Measurements from ENCODE around the gene ENPP1.
A peak's percentile ranks its signal among the peaks of the same experiment; 100 is the strongest.

Gene ENPP1

DNA sequence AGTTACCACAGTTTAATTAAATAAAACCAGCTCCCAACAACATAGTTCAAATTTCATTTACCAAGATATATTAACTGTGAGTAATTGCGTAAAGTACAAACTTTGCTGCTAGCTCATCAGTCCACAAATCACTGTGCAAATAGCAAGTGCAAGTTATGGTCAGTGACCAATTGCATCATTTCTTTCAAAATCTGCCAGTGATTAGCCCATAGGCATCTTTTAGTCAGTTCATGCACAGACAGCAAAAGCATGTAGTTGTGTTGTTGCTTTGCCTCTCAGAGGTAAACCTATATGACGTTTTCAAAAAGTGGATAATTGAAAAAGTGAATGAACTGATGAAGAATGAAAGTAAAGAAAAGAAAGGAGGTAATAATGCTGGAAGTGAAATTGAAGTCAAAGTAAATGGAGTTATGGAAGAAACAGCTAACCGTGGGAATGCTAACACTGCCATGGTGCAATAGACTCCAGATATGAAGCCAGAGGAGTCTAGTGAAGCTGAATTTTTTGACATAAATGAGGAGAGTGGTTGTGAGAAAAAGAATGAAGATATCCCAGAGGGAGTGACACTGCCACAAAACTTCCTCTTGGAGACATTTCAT is 36.5 kb downstream of the ENPP1 start:
- H3K4me3 ChIP-seq (replicated peaks; ENCODE audit: low read depth, low read length), result no peak overlapping the region
- TF ChIP-seq, protein P1, sequence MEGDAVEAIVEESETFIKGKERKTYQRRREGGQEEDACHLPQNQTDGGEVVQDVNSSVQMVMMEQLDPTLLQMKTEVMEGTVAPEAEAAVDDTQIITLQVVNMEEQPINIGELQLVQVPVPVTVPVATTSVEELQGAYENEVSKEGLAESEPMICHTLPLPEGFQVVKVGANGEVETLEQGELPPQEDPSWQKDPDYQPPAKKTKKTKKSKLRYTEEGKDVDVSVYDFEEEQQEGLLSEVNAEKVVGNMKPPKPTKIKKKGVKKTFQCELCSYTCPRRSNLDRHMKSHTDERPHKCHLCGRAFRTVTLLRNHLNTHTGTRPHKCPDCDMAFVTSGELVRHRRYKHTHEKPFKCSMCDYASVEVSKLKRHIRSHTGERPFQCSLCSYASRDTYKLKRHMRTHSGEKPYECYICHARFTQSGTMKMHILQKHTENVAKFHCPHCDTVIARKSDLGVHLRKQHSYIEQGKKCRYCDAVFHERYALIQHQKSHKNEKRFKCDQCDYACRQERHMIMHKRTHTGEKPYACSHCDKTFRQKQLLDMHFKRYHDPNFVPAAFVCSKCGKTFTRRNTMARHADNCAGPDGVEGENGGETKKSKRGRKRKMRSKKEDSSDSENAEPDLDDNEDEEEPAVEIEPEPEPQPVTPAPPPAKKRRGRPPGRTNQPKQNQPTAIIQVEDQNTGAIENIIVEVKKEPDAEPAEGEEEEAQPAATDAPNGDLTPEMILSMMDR (IDR thresholded peaks at IDR 0.05; ENCODE audit: low read length, missing control alignments), result no peak
- DNase-seq (ENCODE audit: low read depth), result peak; percentile 16

DNA sequence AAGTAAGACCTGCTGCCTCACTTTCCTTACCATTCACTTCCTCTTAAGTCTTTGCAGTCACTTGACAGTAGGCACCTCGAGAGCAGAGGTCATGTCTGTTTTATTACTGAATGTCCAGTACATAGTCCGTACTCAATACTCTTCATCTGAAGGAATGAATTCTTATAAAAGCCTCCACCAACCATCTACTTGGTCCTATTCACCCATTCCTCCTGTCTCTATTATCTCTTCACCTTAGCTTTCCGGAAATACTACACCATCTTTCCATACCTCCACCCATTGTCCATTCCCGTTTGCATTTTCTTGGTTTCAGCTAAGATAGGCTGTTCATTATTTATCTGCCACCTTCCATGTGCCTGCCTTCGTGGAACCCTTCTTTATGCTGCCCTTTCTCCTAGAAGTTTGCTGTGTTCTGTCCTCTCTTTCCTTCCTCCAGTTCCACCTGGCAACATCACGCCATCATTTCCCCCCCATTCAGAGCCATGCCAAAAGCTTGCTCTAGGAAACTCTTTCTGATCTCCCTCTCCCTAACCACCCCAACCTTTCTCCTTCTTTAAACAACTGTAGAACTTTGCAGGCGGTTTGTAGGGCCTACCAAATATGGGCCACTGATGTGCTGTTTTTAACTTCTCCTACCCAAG is 38.3 kb downstream of the ENPP1 start:
- TF ChIP-seq, protein P1 (IDR thresholded peaks at IDR 0.05; ENCODE audit: low read length, missing control alignments), result no peak
- no peak for DNase-seq (ENCODE audit: low read depth)
- no peak overlapping the region for H3K4me3 ChIP-seq (replicated peaks; ENCODE audit: low read depth, low read length)

DNA sequence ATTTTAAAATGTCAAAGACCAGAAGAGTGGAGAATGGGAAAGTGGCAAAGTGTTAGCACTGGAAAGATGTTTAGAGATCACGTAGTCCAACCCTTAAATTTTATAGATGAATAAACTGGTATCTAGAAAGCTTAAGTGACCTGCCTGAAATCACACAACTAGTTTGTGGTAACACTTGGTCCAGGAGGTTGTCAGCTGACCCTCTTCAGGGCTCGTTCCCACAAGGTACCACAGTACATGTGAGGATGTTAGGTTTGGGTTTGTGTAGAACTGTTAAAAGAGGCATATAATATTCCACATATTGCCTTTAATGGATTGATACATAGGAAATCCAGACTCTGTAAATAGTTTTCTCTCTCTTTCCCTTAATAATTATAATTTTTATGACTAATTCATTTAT is 39.1 kb downstream of the ENPP1 start:
- no peak for DNase-seq (ENCODE audit: low read depth)
- TF ChIP-seq, protein P1 (IDR thresholded peaks at IDR 0.05; ENCODE audit: low read length, missing control alignments), result no peak
- no peak overlapping the region for H3K4me3 ChIP-seq (replicated peaks; ENCODE audit: low read depth, low read length)

DNA sequence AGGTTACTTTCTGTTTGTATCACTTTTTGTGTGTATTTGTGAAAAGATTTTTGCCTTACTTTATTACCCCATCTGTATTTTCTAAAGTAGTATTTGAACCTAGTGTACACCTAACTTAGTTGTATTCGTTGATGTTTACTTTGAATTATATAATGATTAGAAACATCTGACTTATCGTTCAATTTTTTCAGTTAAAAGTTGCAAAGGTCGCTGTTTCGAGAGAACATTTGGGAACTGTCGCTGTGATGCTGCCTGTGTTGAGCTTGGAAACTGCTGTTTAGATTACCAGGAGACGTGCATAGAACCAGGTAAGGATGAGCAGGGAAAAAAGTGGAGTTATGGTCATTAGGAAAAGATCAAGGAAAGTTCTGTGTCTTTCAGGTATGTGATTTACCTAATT is 42.0 kb downstream of the ENPP1 start:
- H3K4me3 ChIP-seq (replicated peaks; ENCODE audit: low read depth, low read length), result no peak overlapping the region
- TF ChIP-seq, protein P1 (IDR thresholded peaks at IDR 0.05; ENCODE audit: low read length, missing control alignments), result no peak
- no peak for DNase-seq (ENCODE audit: low read depth)

DNA sequence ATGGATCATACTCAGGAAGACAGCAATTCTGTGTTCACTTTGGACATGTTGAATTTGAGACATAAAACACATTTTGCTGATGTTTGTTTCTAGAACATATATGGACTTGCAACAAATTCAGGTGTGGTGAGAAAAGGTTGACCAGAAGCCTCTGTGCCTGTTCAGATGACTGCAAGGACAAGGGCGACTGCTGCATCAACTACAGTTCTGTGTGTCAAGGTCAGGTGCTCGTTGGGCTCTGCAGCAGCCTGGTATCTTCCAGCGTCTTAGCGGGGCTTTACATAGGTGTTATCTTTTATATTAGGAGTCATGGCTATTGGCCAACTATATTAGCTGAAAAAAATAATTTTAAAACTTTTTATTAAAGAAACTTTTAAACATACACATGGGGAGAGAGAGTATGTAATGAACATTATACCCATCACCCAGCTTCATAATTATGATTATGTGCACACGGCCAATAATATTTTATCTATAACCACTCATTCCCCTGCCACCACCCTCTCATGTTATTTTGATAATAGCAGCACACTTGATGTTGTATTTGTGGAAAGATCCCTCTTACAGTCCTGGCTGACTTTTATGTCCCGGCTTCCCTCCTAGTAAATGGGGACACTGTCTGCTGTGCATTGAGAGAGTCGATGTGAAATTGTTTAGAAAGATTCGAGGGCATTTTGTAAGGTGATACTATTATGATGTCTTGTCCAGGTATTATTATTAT is 43.4 kb downstream of the ENPP1 start:
- TF ChIP-seq, protein P1 (IDR thresholded peaks at IDR 0.05; ENCODE audit: low read length, missing control alignments), result no peak
- DNase-seq (ENCODE audit: low read depth), result no peak

DNA sequence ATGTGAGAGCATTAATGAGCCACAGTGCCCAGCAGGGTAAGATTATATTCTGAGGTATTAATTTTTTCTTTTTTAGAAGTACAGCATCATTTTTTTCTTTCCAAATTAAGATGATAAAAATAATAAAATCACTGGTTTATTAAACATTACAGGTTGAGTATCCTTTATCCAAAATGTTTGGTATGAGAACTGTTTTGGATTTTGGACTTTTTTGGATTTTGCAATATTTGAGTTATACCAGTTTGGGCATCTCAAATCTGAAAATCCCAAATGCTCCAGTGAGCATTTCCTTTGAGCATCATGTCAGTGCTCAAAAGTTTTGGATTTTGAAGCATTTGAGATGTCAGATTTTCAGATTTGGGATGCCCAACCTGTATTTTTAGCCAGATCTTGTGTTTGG is 44.4 kb downstream of the ENPP1 start:
- H3K4me3 ChIP-seq (replicated peaks; ENCODE audit: low read depth, low read length), result no peak overlapping the region
- TF ChIP-seq, protein P1 (IDR thresholded peaks at IDR 0.05; ENCODE audit: low read length, missing control alignments), result no peak
- DNase-seq (ENCODE audit: low read depth), result no peak

More for the DNA sequence above, 43.4 kb downstream of the ENPP1 start:
- H3K4me3 ChIP-seq (replicated peaks; ENCODE audit: low read depth, low read length), result no peak overlapping the region

All from fibroblast of pulmonary artery (primary cell).